GM18873 (cell line): Measurements from ENCODE around the gene CEP85L.
"Not testable (repeated sequence)": the region's sequence is repeated elsewhere in the genome, so short reads cannot be mapped to it uniquely, and the experiment has no call there.

Experiments used
- ATAC-seq: cut with Tn5 transposase; IDR thresholded peaks from one replicate; pipeline ENCODE4 v1.9.1; 2021; ENCODE audit warnings: mild to moderate bottlenecking, moderate library complexity, moderate number of reproducible peaks; ENCODE audit not compliant: unreplicated experiment, low FRiP score

CEP85L gene

GRCh38 chr6:118468682-118469465 is 182.5 kb downstream of the CEP85L start:
- ATAC-seq, result no peak

GRCh38 chr6:118467181-118467580 is 184.2 kb downstream of the CEP85L start:
- no peak for ATAC-seq

GRCh38 chr6:118464620-118465019 is 186.8 kb downstream of the CEP85L start:
- ATAC-seq, result no peak

- no peak for ATAC-seq
Measured at GRCh38 chr6:118460958-118461470, 190.4 kb downstream of the CEP85L start.

GRCh38 chr6:118456982-118457381 is 194.4 kb downstream of the CEP85L start:
- ATAC-seq, result no peak

- no peak for ATAC-seq
Measured at GRCh38 chr6:118451839-118452238, 199.6 kb downstream of the CEP85L start.

GRCh38 chr6:118444796-118445195 is 206.6 kb downstream of the CEP85L start:
- ATAC-seq, result peak; percentile 52

- ATAC-seq, result no peak
Measured at GRCh38 chr6:118436482-118436881, 214.9 kb downstream of the CEP85L start.

GRCh38 chr6:118434147-118434546 is 217.2 kb downstream of the CEP85L start:
- not testable (repeated sequence) for ATAC-seq

GRCh38 chr6:118421312-118421711 is 230.1 kb downstream of the CEP85L start:
- ATAC-seq, result not testable (repeated sequence)

GRCh38 chr6:118419448-118420394 is 231.7 kb downstream of the CEP85L start:
- ATAC-seq, result no peak
